ENCODE results near the gene GRB14. TPM values are rescaled to one million over a fixed set of nuclear protein-coding genes. Genes with fewer than 3 reads are reported as not detected.
"Not testable (repeated sequence)": the region's sequence is repeated elsewhere in the genome, so short reads cannot be mapped to it uniquely, and the experiment has no call there.

The GRB14 gene
- total RNA-seq, 1 donor, result 6.9 TPM

DNA sequence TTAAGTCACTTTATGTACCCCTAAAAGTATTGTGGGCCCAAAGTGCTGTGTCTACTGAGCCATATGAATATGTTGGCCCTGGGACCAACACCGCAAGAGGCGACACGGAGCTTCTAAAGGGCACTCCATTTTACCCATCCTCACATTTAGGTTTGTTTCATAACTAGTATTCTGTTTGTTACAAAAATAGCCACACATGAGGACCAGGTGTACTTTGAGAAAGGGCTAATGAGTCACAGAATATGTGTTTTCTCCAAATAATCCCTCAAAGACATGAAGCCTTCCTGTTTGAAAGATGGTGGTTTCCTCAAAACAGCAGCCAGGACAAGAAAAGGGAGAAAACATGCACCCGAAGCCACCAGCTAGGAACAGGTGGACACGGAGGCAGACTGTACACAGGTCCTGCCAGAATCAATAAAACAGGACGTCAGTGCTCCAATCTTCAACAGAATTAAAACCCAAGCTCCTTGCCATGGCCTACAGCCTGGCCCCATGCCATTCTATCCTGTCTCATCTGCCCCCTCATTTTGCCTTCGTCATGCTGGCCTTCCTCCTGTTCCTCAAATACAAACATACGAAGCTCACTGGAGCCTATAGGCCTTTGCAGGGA is 21.8 kb upstream of the GRB14 start:
- TF ChIP-seq, protein P1, sequence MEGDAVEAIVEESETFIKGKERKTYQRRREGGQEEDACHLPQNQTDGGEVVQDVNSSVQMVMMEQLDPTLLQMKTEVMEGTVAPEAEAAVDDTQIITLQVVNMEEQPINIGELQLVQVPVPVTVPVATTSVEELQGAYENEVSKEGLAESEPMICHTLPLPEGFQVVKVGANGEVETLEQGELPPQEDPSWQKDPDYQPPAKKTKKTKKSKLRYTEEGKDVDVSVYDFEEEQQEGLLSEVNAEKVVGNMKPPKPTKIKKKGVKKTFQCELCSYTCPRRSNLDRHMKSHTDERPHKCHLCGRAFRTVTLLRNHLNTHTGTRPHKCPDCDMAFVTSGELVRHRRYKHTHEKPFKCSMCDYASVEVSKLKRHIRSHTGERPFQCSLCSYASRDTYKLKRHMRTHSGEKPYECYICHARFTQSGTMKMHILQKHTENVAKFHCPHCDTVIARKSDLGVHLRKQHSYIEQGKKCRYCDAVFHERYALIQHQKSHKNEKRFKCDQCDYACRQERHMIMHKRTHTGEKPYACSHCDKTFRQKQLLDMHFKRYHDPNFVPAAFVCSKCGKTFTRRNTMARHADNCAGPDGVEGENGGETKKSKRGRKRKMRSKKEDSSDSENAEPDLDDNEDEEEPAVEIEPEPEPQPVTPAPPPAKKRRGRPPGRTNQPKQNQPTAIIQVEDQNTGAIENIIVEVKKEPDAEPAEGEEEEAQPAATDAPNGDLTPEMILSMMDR (IDR thresholded peaks at IDR 0.05; ENCODE audit: insufficient read depth, low read length), result no peak
- no peak for DNase-seq (ENCODE audit: low read depth)
- H3K4me3 ChIP-seq (ENCODE audit: low read depth, low read length), result no peak overlapping the region

DNA sequence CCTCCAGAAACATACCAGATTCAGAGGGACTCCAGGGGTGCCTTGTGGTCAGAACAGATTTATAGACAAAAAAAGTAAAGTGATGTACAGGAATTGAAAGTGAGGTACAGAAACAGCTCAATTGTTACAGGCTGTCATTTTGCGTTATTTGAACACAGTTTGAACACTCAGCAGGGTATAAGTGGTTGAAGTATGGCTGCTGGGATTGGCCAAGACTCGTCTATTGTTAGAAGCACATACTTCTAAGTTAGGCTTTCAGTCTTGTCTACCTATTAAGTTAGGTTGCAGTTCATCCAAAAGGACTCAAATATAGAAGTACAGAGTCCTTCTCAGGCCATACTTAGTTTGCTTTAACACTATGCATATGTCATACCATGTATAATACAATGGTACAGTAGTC is 21.0 kb upstream of the GRB14 start:
- no peak overlapping the region for H3K4me3 ChIP-seq (ENCODE audit: low read depth, low read length)
- TF ChIP-seq, protein P1 (IDR thresholded peaks at IDR 0.05; ENCODE audit: insufficient read depth, low read length), result no peak
- no peak for DNase-seq (ENCODE audit: low read depth)

DNA sequence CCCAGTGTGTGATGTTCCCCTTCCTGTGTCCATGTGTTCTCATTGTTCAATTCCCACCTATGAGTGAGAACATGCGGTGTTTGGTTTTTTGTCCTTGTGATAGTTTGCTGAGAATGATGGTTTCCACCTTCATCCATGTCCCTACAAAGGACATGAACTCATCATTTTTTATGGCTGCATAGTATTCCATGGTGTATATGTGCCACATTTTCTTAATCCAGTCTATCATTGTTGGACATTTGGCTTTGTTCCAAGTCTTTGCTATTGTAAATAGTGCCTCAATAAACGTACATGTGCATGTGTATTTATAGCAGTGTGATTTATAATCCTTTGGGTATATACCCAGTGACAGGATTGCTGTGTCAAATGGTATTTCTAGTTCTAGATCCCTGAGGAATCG is 7.0 kb upstream of the GRB14 start:
- not testable (repeated sequence) for DNase-seq (ENCODE audit: low read depth); H3K4me3 ChIP-seq (ENCODE audit: low read depth, low read length)

DNA sequence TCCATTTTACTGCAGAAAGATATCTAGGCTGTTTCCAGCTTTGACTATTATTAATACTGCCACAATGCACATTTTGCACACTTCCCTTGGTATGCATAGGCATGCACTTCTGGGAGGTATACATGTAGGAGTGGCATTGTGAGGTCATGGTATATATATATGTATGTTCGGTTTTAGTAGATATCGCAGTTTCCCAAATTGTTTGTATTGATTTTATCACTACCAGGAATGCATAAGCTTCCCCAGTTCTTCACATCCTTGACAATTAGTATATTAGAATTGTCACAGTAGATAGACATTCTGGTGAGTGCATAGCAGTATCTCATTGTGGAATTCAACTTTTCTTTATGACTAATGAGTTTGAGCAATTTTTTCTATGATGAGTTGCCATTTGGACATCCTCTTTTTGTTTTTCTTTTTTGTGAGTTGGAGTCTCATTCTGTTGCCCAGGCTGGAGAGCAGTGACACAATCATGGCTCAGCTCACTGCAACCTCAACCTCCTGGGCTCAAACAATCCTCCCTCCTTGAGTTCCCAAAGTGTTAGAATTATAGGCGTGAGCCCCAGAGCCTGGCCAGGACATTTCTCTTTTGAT is 4.2 kb upstream of the GRB14 start:
- no peak overlapping the region for H3K4me3 ChIP-seq (ENCODE audit: low read depth, low read length)
- peak; percentile 76 for DNase-seq (ENCODE audit: low read depth)
- TF ChIP-seq, protein P1 (IDR thresholded peaks at IDR 0.05; ENCODE audit: insufficient read depth, low read length), result no peak

DNA sequence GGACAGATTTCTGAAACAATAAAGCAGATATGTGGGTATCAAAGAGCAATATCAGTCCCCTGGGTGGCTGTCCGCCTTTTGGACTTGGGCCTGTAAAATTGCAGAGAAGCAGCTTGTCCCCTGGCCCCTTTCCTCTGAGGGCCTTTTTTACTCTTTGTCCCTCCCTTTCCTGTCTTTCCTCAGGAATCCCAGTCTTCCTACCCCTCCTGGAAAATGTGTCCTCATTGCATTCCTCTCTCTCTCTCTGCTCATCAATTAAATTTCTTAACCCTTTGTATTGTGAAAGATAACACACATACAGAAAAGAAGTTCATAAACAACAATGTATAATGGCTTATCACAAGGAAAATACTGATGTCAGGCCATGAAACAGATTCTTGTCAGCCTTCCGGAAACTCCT is 3.0 kb upstream of the GRB14 start:
- TF ChIP-seq, protein P1 (IDR thresholded peaks at IDR 0.05; ENCODE audit: insufficient read depth, low read length), result no peak
- peak; percentile 48 for DNase-seq (ENCODE audit: low read depth)
- H3K4me3 ChIP-seq (ENCODE audit: low read depth, low read length), result no peak overlapping the region

DNA sequence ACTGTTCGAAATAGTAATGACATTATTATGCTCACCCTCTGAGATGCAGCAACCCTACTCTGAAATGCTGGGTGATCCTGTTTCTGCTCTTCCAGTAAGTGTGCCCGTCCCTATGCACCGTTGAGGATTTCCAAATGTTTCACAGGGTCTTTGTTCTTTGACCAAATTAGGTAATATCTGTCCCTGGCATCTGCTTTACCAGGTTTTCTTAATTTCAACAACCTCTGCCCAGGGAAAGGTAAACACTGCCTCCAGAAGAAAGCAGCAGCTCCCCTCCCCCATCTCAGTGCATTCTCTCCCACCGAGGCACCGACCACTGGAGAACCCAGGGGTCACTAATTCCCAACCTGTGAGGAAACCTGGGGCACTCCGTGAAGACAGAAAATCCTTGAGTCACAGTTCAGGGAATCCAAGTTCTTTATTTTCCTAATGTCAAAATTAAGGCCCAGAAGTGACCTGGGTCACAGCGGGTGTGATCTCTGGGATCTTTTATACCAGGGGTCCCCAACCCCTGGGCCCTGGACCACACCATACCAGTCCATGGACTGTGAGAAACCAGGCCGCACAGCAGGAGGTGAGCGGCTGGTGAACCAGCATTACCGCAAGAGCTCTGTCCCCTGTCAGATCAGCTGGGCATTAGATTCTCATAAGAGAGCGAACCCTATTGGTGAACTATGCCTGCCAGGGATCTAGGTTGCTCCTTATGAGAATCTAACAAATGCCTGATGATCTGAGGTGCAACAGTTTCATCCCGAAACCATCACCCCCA is 1.2 kb upstream of the GRB14 start:
- no peak for DNase-seq (ENCODE audit: low read depth)
- TF ChIP-seq, protein P1 (IDR thresholded peaks at IDR 0.05; ENCODE audit: insufficient read depth, low read length), result no peak

DNA sequence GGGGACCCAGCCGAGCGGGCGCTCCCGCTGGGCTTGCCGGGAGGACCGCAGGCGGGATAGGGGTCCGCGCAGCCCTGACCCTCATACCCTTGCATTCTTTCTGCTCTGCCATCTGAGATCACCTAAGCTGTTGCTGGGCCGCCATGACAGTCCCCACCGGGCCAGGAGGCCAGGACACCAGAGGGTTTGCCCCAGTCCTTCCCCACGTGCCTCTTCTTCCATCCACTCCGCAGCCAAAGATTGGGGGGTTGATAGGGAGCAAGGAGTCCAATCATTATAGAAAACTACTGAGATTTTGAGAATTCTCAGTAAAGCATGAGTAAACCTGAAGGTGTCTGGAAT is 453 bp upstream of the GRB14 start:
- peak overlapping the region; percentile 76 for H3K4me3 ChIP-seq (ENCODE audit: low read depth, low read length)
- no peak for DNase-seq (ENCODE audit: low read depth)
- TF ChIP-seq, protein P1 (IDR thresholded peaks at IDR 0.05; ENCODE audit: insufficient read depth, low read length), result no peak

More for the DNA sequence above, 1.2 kb upstream of the GRB14 start:
- H3K4me3 ChIP-seq (ENCODE audit: low read depth, low read length), result no peak overlapping the region
